ENCODE data around the gene GPR119. TPM values are rescaled to one million over a fixed set of nuclear protein-coding genes. Genes with fewer than 3 reads are reported as not detected.

GPR119 gene
- total RNA-seq, 1 experiment from 2014 or later, result not detected

GRCh38 chrX:130336531-130336930 is 48.9 kb downstream of the GPR119 start (continued):
- no peak for TF ChIP-seq OVOL2 (CRISPR knock-in tag; IDR thresholded peaks at IDR 0.05; ENCODE audit: borderline replicate concordance)

Other genes with a start within 250 kb of the GPR119 start
- gene AIFM1, start 219.8 kb downstream of the GPR119 start, total RNA-seq (2021), result 53.5 to 55.9 TPM (median 55.0 TPM) in 3 replicates
- gene RAB33A, start 213.7 kb downstream of the GPR119 start, total RNA-seq (2021), result 2.1 to 3.1 TPM (median 3.0 TPM) in 3 replicates
- gene ZNF280C, start 116.8 kb downstream of the GPR119 start, total RNA-seq (2021), result 11.8 to 15.0 TPM (median 12.1 TPM) in 3 replicates
- 14.5 to 21.2 TPM (median 16.1 TPM) in 3 replicates for gene SLC25A14, start 45.8 kb downstream of the GPR119 start, total RNA-seq (2021)
- 20.7 to 23.4 TPM (median 21.2 TPM) in 3 replicates for gene RBMX2, start 16.3 kb upstream of the GPR119 start, total RNA-seq (2021)